GM12865 (cell line): ENCODE data around the gene NCOA3.

Experiments
- DNase-seq: peaks from one replicate; pipeline ENCODE4 v3.0.0; 2010; ENCODE audit warnings: low read depth
- H3K4me3 ChIP-seq: 2 replicates; pipeline ENCODE4 v1.5.1; 2011; ENCODE audit warnings: mild to moderate bottlenecking, low read depth, low read length, control low read depth
- CTCF ChIP-seq: IDR thresholded peaks from 2 replicates; pipeline ENCODE4 v1.5.1; 2011; ENCODE audit warnings: low read length, control low read depth, low read depth, inconsistent platforms; ENCODE audit not compliant: insufficient read depth; ENCODE audit errors: missing control alignments

NCOA3 gene

GRCh38 chr20:47620808-47621805 is 119.4 kb downstream of the NCOA3 start:
- no peak overlapping the region for H3K4me3 ChIP-seq
- TF ChIP-seq CTCF: peak; percentile 57
- DNase-seq: peak; percentile 70

GRCh38 chr20:47622118-47622665 is 120.5 kb downstream of the NCOA3 start:
- H3K4me3 ChIP-seq: no peak overlapping the region
- TF ChIP-seq CTCF: no peak
- DNase-seq: no peak

- no peak overlapping the region for H3K4me3 ChIP-seq
- TF ChIP-seq CTCF: no peak
- no peak for DNase-seq
These were observed 121.5 kb downstream of the NCOA3 start for GRCh38 chr20:47623206-47623605.

GRCh38 chr20:47627540-47627939 is 125.9 kb downstream of the NCOA3 start:
- no peak for TF ChIP-seq CTCF

GRCh38 chr20:47629907-47630306 is 128.2 kb downstream of the NCOA3 start:
- no peak overlapping the region for H3K4me3 ChIP-seq
- no peak for DNase-seq
- TF ChIP-seq CTCF: no peak

More at GRCh38 chr20:47627540-47627939, 125.9 kb downstream of the NCOA3 start:
- no peak overlapping the region for H3K4me3 ChIP-seq
- no peak for DNase-seq

GRCh38 chr20:47631078-47631477 is 129.4 kb downstream of the NCOA3 start:
- TF ChIP-seq CTCF: no peak
- no peak for DNase-seq
- no peak overlapping the region for H3K4me3 ChIP-seq
